C4-2B (cell line): ENCODE results near the gene CCDC117.

Source experiments
- CTCF ChIP-seq: fragments of 450-650 bp; conservative IDR thresholded peaks from 2 replicates; pipeline ENCODE4 v1.5.1; 2017; ENCODE audit warnings: mild to moderate bottlenecking
- ZFX ChIP-seq: fragments of 450-650 bp; IDR thresholded peaks from 2 replicates; pipeline ENCODE4 v1.6.1; 2017

GRCh38 chr22:28792491-28793383 lies 20.2 kb downstream of the CCDC117 start:
- no peak for TF ChIP-seq CTCF
- no peak for TF ChIP-seq ZFX
